Activated CD8-positive, alpha-beta memory T cell treated with anti-CD3 and anti-CD28 coated beads, Interleukin-2, amount 10 ng/mL, durations not matched to agents 7 days and 5 days (primary cell): Measurements from ENCODE around the gene NFILZ. TPM values are rescaled to one million over a fixed set of nuclear protein-coding genes. Genes with fewer than 3 reads are reported as not detected.

Experiments
- ATAC-seq: fragments of 150-1000 bp; cut with Tn5 transposase; one replicate; pipeline ENCODE4 v1.10.0; 2021; ENCODE audit warnings: moderate library complexity
- CTCF ChIA-PET: fragments of 350-600 bp; sonication (Branson Sonifier 250); formaldehyde crosslinking; loops from one replicate; lab custom pipeline; 2021; ENCODE audit warnings: antibody characterized with exemption; lab: Charles Lee
- DNase-seq: peaks from one replicate; pipeline ENCODE4 v3.0.0-alpha.2; 2020
- H3K27ac Mint-ChIP-seq: one replicate; pipeline ENCODE4 v1.8.0; 2021; ENCODE audit warnings: mild to moderate bottlenecking, mixed read lengths
- H3K27me3 Mint-ChIP-seq: one replicate; pipeline ENCODE4 v1.8.0; 2021; ENCODE audit warnings: mixed read lengths
- H3K36me3 Mint-ChIP-seq: one replicate; pipeline ENCODE4 v1.8.0; 2021; ENCODE audit warnings: mild to moderate bottlenecking, mixed read lengths
- H3K4me1 Mint-ChIP-seq: one replicate; pipeline ENCODE4 v1.8.0; 2021; ENCODE audit warnings: mixed read lengths
- H3K4me3 Mint-ChIP-seq: one replicate; pipeline ENCODE4 v1.8.0; 2021; ENCODE audit warnings: mild to moderate bottlenecking, moderate library complexity, mixed read lengths
- H3K9me3 Mint-ChIP-seq: one replicate; pipeline ENCODE4 v1.8.0; 2022; ENCODE audit warnings: low read depth, mixed read lengths
- total RNA-seq, 2 experiments: library from RNA; stranded (reverse); gene quantifications; one replicate each; pipeline ENCODE4 v1.2.3, GENCODE V29; 2021

Gene NFILZ
- total RNA-seq, 2 experiments from 2014 or later: not detected

GRCh38 chr19:8662263-8662662, 31.8 kb downstream of the NFILZ start:
- no peak overlapping the region for H3K4me3 Mint-ChIP-seq
- CTCF ChIA-PET: interaction anchor here (0.9 kb wide), 1 partner anchor 20 kb away, joined by 3 read pairs; no protein-coding TSS in a partner anchor
- DNase-seq: no peak
- no peak overlapping the region for H3K27ac Mint-ChIP-seq
- H3K36me3 Mint-ChIP-seq: no peaks in the 10 kb centered on the region
- ATAC-seq: no peak
- H3K27me3 Mint-ChIP-seq: peaks cover 2% of the 10 kb centered on the region
- H3K4me1 Mint-ChIP-seq: peaks cover 41% of the 10 kb centered on the region
- H3K9me3 Mint-ChIP-seq: no peaks in the 10 kb centered on the region

DNA sequence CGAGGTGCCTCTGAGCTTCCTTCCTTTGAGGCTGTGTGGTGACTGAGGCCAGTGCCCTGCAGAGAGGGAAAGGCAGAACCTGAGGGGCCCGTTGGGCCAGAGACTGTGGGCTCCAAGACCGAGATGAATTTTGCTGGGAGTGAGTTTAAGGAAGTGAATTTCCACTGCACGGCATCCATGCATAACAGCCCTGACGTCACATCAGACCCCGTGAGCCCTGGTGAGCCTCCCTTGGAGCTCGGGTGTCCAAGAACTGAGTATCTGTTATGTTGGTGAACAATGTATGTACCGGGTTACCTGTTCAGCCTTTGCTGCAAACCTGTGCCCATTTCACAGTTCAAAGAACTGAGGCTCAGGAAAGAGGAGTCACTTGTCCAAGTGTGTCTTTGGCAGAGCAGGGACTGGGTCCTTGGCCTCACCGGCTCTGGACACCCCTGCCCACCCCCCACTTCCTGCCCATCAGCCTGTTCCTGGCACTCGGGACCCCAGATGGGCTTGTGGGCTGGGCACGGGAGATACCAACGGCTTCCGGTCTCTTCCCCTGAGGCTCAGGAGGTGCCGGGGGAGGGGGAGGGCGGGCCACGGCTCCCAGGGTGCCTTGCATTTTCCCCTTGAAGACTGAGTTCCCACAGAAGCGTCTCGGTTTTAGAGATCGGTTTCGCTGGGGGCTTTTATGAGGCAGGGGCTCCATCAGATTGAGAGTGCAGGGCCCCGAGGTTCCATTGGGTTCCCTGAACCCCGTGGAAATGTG, 33.7 kb downstream of the NFILZ start:
- Mint-ChIP-seq H3K4me1 (peaks cover 48% of the 10 kb centered on the region), H3K36me3 (peaks cover 8% of the 10 kb centered on the region), H3K9me3 (peaks cover 3% of the 10 kb centered on the region), H3K27me3 (peaks cover 2% of the 10 kb centered on the region), H3K4me3 (no peak overlapping the region), H3K27ac (peak overlapping the region; percentile 71)
- ATAC-seq: peak; percentile 59
- CTCF ChIA-PET: interaction anchor here (0.6 to 7.2 kb wide), 5 partner anchors 10 to 83 kb away, joined by 3 to 41 read pairs (median 6); no protein-coding TSS in a partner anchor
- peak; percentile 70 for DNase-seq

DNA sequence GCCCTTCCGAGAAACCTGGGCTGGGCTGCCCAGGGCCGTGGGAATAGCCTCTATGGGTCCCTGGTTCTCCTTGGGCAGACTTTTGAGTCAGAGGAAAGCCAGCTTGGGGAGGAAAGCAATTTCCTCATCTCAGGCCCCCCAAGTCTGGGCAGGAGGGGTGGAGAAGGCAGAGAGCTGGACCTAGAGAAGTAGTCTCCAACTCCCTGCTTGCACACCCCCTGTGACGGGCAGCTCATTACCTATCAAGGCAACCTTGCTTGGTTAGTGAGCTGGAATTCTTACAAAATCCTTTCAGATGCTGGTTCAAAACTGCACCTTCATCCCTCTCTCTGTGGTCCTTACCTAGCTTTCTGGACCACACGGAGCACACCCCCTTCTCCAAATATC, 34.2 kb downstream of the NFILZ start:
- Mint-ChIP-seq H3K4me3 (no peak overlapping the region), H3K36me3 (peaks cover 11% of the 10 kb centered on the region), H3K27me3 (peaks cover 2% of the 10 kb centered on the region), H3K9me3 (peaks cover 3% of the 10 kb centered on the region), H3K4me1 (peaks cover 54% of the 10 kb centered on the region), H3K27ac (peak overlapping the region; percentile 58)
- ATAC-seq (peak; percentile 10), DNase-seq (no peak)
- CTCF ChIA-PET: interaction anchor here (0.6 to 7.2 kb wide), 5 partner anchors 10 to 36 kb away, joined by 3 to 41 read pairs (median 8); partner anchors contain the start of gene ACTL9

DNA sequence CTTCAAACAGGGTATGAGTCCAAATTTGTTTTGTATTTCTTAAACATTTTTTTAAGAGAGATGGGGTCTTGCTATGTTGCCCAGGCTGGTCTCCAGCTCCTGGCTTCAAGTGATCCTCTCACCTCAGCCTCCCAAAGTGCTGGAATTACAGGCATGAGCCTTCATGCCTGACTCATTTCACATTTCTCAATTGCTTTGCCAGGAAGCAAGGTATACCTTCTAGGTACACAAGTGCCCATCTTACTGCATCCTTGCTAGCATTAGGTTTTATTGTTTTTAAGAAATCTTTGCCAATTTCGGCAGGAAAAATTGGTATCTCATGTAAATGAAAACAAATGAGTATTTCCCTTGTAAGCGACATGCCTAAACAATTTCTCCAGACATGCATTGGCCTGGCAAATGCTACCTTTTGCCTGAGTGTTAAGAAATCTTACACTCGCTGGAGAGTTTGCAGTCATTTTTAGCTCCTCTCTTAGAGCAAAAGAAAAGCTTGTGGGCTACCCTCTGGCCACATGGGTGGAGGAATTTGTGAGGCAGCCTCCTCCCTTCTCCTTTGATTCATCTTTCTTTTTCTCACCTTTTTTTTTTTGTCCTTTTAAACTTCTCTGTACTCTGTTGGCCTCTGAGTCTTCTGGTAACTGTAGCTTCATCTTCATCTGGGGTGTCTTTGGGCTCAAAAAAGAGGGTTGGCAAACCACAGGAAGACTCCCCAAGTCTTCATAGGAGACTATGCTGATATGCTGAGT, 35.2 kb downstream of the NFILZ start:
- Mint-ChIP-seq H3K4me3 (no peak overlapping the region), H3K27ac (peak overlapping the region; percentile 78), H3K9me3 (peaks cover 3% of the 10 kb centered on the region), H3K36me3 (peaks cover 11% of the 10 kb centered on the region), H3K4me1 (peaks cover 64% of the 10 kb centered on the region), H3K27me3 (peaks cover 2% of the 10 kb centered on the region)
- CTCF ChIA-PET: interaction anchor here (0.7 to 7.2 kb wide), 7 partner anchors 11 to 32 kb away, joined by 3 to 41 read pairs (median 4); partner anchors contain the start of gene ACTL9
- DNase-seq (peak; percentile 72), ATAC-seq (peak; percentile 44)

DNA sequence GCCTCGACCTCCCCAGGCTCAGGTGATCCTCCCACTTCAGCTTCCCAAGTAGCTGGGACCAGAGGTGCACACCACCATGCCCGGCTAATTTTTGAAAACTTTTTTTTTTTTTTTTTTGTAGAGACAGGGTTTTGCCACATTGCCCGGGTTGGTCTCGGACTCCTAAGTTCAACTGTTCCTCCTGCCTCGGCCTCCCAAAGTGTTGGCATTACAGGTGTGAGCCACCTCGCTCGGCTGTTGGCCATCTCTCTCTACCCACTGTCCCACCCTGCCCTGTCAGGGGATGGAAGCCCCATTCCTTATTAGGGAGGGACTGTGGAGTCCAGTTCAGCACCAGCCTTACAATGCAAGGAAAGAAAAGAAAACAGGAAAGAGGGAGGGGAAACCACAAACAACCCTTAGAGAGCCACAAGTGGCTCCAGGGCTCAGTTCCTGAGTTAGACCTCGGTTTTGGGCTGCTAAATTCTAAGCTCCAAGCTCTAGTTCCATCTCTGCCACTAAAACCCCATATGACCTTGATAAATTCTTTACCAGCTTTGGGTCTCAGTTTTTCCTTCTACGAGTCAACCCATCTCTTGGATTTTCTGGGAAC, 36.5 kb downstream of the NFILZ start:
- DNase-seq: no peak
- H3K4me3 Mint-ChIP-seq: no peak overlapping the region
- peaks cover 75% of the 10 kb centered on the region for H3K4me1 Mint-ChIP-seq
- H3K27ac Mint-ChIP-seq: peak overlapping the region; percentile 78
- H3K27me3 Mint-ChIP-seq: no peaks in the 10 kb centered on the region
- CTCF ChIA-PET: interaction anchor here (1.0 to 7.2 kb wide), 5 partner anchors 12 to 89 kb away, joined by 3 to 41 read pairs (median 6); partner anchors contain the start of genes ACTL9 and MYO1F
- H3K36me3 Mint-ChIP-seq: peaks cover 11% of the 10 kb centered on the region
- ATAC-seq: no peak
- peaks cover 3% of the 10 kb centered on the region for H3K9me3 Mint-ChIP-seq

DNA sequence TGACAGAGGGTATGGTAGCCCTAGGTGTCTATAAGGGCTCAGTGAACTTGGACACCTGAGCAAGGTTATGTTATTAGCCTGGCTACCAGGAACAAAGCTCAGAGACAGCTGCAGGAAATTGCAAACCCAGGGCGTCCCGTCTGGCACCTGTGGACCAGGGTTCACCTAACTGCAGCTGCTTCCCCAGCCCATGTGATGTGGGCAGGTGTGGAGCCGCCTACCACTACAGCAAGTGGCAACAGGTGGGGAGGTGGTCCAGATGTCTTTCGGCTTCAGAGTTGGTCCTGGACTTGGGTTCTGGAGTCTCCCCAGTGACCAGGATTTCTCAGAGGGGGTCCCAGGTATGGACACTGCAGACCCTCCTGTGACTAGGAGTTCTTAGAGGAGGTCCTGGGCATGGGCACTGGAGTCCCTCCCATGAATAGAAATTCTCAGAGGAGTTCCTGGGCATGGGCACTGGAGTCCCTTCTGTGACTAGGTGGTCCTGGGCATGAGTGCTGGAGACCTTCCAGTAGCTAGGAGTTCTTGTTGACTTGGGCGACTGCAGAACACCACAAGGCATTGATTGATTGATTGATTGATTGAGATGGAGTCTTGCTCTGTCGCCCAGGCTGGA, 43.0 kb downstream of the NFILZ start:
- Mint-ChIP-seq H3K36me3 (peaks cover 10% of the 10 kb centered on the region), H3K9me3 (peaks cover 8% of the 10 kb centered on the region), H3K27ac (no peak overlapping the region), H3K4me1 (peaks cover 43% of the 10 kb centered on the region), H3K27me3 (peaks cover 18% of the 10 kb centered on the region), H3K4me3 (no peak overlapping the region)
- CTCF ChIA-PET: interaction anchor here (0.5 to 1.4 kb wide), 4 partner anchors 13 to 96 kb away, joined by 3 to 7 read pairs (median 4); partner anchors contain the start of gene MYO1F
- DNase-seq: no peak
- ATAC-seq: no peak

DNA sequence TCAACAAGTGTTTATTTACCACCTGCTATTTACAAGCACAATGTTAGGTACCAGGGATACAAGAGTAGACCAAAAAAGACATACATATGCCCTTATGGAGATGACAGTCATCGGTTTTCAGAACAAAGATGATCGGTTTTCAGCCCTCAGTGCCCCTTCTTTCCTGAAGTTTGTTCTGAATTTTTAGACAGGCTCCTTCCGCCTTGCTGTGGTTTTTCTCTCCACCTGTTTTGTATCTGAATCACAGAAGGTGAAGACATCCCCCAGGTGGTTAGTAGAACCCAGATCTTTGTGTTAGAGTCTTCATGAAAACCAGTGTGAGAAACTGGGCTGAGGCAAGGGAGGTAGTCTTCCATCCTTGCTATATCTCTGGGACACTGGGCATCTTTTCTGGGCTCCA, 44.6 kb downstream of the NFILZ start:
- Mint-ChIP-seq H3K4me1 (peaks cover 30% of the 10 kb centered on the region), H3K36me3 (peaks cover 4% of the 10 kb centered on the region), H3K4me3 (no peak overlapping the region), H3K9me3 (peaks cover 10% of the 10 kb centered on the region), H3K27ac (no peak overlapping the region), H3K27me3 (peaks cover 18% of the 10 kb centered on the region)
- ATAC-seq: no peak
- DNase-seq: no peak
- CTCF ChIA-PET: interaction anchor here (2.1 kb wide), 1 partner anchor 18 kb away, joined by 9 read pairs; no protein-coding TSS in a partner anchor

DNA sequence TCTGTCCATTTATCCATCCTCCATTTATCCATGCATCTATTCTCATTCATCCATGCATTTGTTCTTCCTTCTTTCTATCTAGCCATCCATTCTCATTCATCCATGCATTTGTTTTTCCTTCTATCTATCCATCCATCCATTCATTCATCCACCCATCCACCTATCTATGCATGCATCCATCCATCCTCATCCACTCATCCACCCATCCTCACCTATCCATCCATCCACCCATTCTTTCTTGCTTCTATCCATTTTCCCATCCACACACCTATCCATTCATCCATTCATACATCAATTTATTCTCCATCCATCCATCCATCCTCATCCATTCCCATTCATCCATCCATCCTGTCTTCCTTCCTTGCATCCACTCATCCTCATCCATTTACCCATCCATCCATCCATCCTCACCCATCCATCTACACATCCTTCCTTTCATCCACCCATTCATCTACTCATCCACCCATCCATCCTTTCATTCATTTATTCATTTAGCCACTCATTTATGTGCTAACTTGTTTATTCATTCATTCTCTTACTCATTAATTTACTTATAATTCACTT, 47.9 kb downstream of the NFILZ start:
- ATAC-seq: no peak
- CTCF ChIA-PET: no interaction called here
- Mint-ChIP-seq H3K4me1 (peaks cover 30% of the 10 kb centered on the region), H3K36me3 (peaks cover 4% of the 10 kb centered on the region), H3K27ac (no peak overlapping the region), H3K27me3 (peaks cover 23% of the 10 kb centered on the region), H3K9me3 (peaks cover 12% of the 10 kb centered on the region), H3K4me3 (no peak overlapping the region)
- DNase-seq: no peak

Other genes starting within 250 kb of the NFILZ start
- 10 to 100 TPM; 96.2 to 97.3 TPM for gene RAB11B, start 240.3 kb upstream of the NFILZ start, total RNA-seq
- 10 to 100 TPM; 16.5 to 20.9 TPM for gene MARCHF2, start 217.3 kb upstream of the NFILZ start, total RNA-seq
- gene HNRNPM, start 185.7 kb upstream of the NFILZ start, total RNA-seq: 100 to 1,000 TPM; 226 to 309 TPM
- gene PRAM1, start 128.0 kb upstream of the NFILZ start, total RNA-seq: 1 to 10 TPM in 1 of 2 experiments, under 1 TPM in 1; 0.59 to 1.4 TPM
- 10 to 100 TPM; 23.8 to 38.5 TPM for gene ZNF414, start 116.5 kb upstream of the NFILZ start, total RNA-seq
- gene MYO1F, start 53.2 kb upstream of the NFILZ start, total RNA-seq: 100 to 1,000 TPM; 250 to 441 TPM
- gene ADAMTS10, start 19.9 kb upstream of the NFILZ start, total RNA-seq: 1 to 10 TPM; 1.2 to 3.3 TPM
- gene ACTL9, start 68.2 kb downstream of the NFILZ start, total RNA-seq: not detected
- not detected for gene OR2Z1, start 91.0 kb downstream of the NFILZ start, total RNA-seq
- gene ZNF558, start 201.7 kb downstream of the NFILZ start, total RNA-seq: 10 to 100 TPM; 16.0 to 26.3 TPM
- gene MBD3L1, start 201.7 kb downstream of the NFILZ start, total RNA-seq: not detected